SK-N-SH treated with all-trans-retinoic acid at 6 μM for 48 hours (cell line): ENCODE measurements around the gene VWA5B1.

ENCODE experiments used
- ATAC-seq: fragments of 200-7000 bp; cut with Tn5 transposase; 3 replicates; pipeline ENCODE4 v1.9.1; 2020; ENCODE audit warnings: mild to moderate bottlenecking, moderate library complexity
- ARNTL ChIP-seq: fragments of 450-650 bp; formaldehyde crosslinking; IDR thresholded peaks from 2 replicates; pipeline ENCODE4 v1.5.0; 2020; ENCODE audit warnings: low read depth, mild to moderate bottlenecking, moderate library complexity, borderline replicate concordance
- BACH2 ChIP-seq: fragments of 250-450 bp; sonication (Bioruptor Pico); IDR thresholded peaks from 2 replicates; pipeline ENCODE4 v1.9.0; 2021; ENCODE audit warnings: mild to moderate bottlenecking, borderline replicate concordance
- CREB5 ChIP-seq: fragments of 250-450 bp; sonication (Bioruptor Pico); IDR thresholded peaks from 2 replicates; pipeline ENCODE4 v1.5.1; 2020; ENCODE audit warnings: low read depth, mild to moderate bottlenecking, moderate library complexity
- CSDC2 ChIP-seq: fragments of 250-450 bp; sonication (Bioruptor Pico); IDR thresholded peaks from 2 replicates; pipeline ENCODE4 v1.5.0; 2020; ENCODE audit warnings: mild to moderate bottlenecking, moderate library complexity
- CSRNP3 ChIP-seq: fragments of 250-450 bp; sonication (Bioruptor Pico); IDR thresholded peaks from 2 replicates; pipeline ENCODE4 v1.5.1; 2021; ENCODE audit warnings: mild to moderate bottlenecking, moderate library complexity
- ESRRG ChIP-seq: fragments of 250-450 bp; sonication (Bioruptor Pico); IDR thresholded peaks from 2 replicates; pipeline ENCODE4 v1.6.1; 2021; ENCODE audit warnings: mild to moderate bottlenecking
- ISL1 ChIP-seq: fragments of 250-450 bp; sonication (Bioruptor Pico); IDR thresholded peaks from 2 replicates; pipeline ENCODE4 v2.1.2; 2022; ENCODE audit warnings: mild to moderate bottlenecking, moderate library complexity
- OSR1 ChIP-seq: fragments of 250-450 bp; sonication (Bioruptor Pico); IDR thresholded peaks from 2 replicates; pipeline ENCODE4 v1.8.0; 2022; ENCODE audit warnings: moderate library complexity, mild to moderate bottlenecking, inconsistent platforms
- POU6F1 ChIP-seq: fragments of 250-450 bp; sonication (Bioruptor Pico); IDR thresholded peaks from 2 replicates; pipeline ENCODE4 v1.8.0; 2021; ENCODE audit warnings: low read depth, mild to moderate bottlenecking, moderate library complexity, borderline replicate concordance
- PPARA ChIP-seq: fragments of 250-450 bp; sonication (Bioruptor Pico); IDR thresholded peaks from 2 replicates; pipeline ENCODE4 v1.5.0; 2020; ENCODE audit warnings: mild to moderate bottlenecking, borderline replicate concordance
- RARB ChIP-seq: fragments of 250-450 bp; sonication (Bioruptor Pico); IDR thresholded peaks from 2 replicates; pipeline ENCODE4 v1.8.0; 2021; ENCODE audit warnings: mild to moderate bottlenecking, moderate library complexity
- SNAI2 ChIP-seq: fragments of 250-450 bp; sonication (Bioruptor Pico); IDR thresholded peaks from 2 replicates; pipeline ENCODE4 v1.5.0; 2020; ENCODE audit warnings: mild to moderate bottlenecking, moderate library complexity
- TCF4 ChIP-seq: fragments of 250-450 bp; sonication (Bioruptor Pico); IDR thresholded peaks from 2 replicates; pipeline ENCODE4 v1.8.0; 2021; ENCODE audit warnings: mild to moderate bottlenecking, moderate library complexity, borderline replicate concordance
- TOX ChIP-seq: fragments of 250-450 bp; sonication (Bioruptor Pico); IDR thresholded peaks from 2 replicates; pipeline ENCODE4 v1.8.0; 2021; ENCODE audit warnings: mild to moderate bottlenecking, moderate library complexity, borderline replicate concordance
- TSHZ2 ChIP-seq: fragments of 250-450 bp; sonication (Bioruptor Pico); IDR thresholded peaks from 2 replicates; pipeline ENCODE4 v1.5.0; 2020; ENCODE audit warnings: mild to moderate bottlenecking, moderate library complexity
- ZC3H10 ChIP-seq: fragments of 250-450 bp; sonication (Bioruptor Pico); IDR thresholded peaks from 2 replicates; pipeline ENCODE4 v1.5.1; 2021; ENCODE audit warnings: mild to moderate bottlenecking, moderate library complexity
- ZFP3 ChIP-seq: fragments of 250-450 bp; sonication (Bioruptor Pico); IDR thresholded peaks from 2 replicates; pipeline ENCODE4 v1.5.0; 2020; ENCODE audit warnings: mild to moderate bottlenecking, moderate library complexity
- ZFP30 ChIP-seq: fragments of 450-650 bp; formaldehyde crosslinking; IDR thresholded peaks from 2 replicates; pipeline ENCODE4 v1.5.0; 2022; ENCODE audit warnings: mild to moderate bottlenecking, moderate library complexity
- ZNF565 ChIP-seq: fragments of 450-650 bp; formaldehyde crosslinking; conservative IDR thresholded peaks from 2 replicates; pipeline ENCODE4 v1.5.0; 2020; ENCODE audit warnings: low read depth, mild to moderate bottlenecking, moderate library complexity
- ZNF70 ChIP-seq: fragments of 450-650 bp; formaldehyde crosslinking; IDR thresholded peaks from 2 replicates; pipeline ENCODE4 v1.5.0; 2020; ENCODE audit warnings: mild to moderate bottlenecking, moderate library complexity
- ZNF8 ChIP-seq: fragments of 450-650 bp; formaldehyde crosslinking; IDR thresholded peaks from 2 replicates; pipeline ENCODE4 v1.5.0; 2020; ENCODE audit warnings: mild to moderate bottlenecking, moderate library complexity

The VWA5B1 gene

GRCh38 chr1:20371883-20372282 lies 81.2 kb downstream of the VWA5B1 start:
- no peak for ATAC-seq
- TF ChIP-seq RARB (CRISPR knock-in tag): no peak
- TF ChIP-seq SNAI2 (CRISPR knock-in tag): no peak
- no peak for TF ChIP-seq PPARA
- TF ChIP-seq ZFP3 (CRISPR knock-in tag): no peak
- no peak for TF ChIP-seq ESRRG (CRISPR knock-in tag)
- no peak for TF ChIP-seq CREB5 (CRISPR knock-in tag)
- TF ChIP-seq ZNF565 (CRISPR knock-in tag): no peak
- no peak for TF ChIP-seq ISL1
- no peak for TF ChIP-seq ZNF8 (CRISPR knock-in tag)
- no peak for TF ChIP-seq ZC3H10 (CRISPR knock-in tag)
- TF ChIP-seq TOX (CRISPR knock-in tag): no peak
- no peak for TF ChIP-seq POU6F1 (CRISPR knock-in tag)
- TF ChIP-seq BACH2 (CRISPR knock-in tag): no peak
- TF ChIP-seq ZFP30 (CRISPR knock-in tag): no peak
- no peak for TF ChIP-seq TSHZ2 (CRISPR knock-in tag)
- no peak for TF ChIP-seq OSR1 (CRISPR knock-in tag)
- TF ChIP-seq ARNTL: no peak
- TF ChIP-seq ZNF70 (CRISPR knock-in tag): no peak
- no peak for TF ChIP-seq TCF4
- no peak for TF ChIP-seq CSDC2 (CRISPR knock-in tag)
- TF ChIP-seq, all 23 proteins: peak for 0

- no peak for ATAC-seq
These were observed 82.0 kb downstream of the VWA5B1 start for GRCh38 chr1:20372676-20373075.

GRCh38 chr1:20373286-20373685 lies 82.6 kb downstream of the VWA5B1 start:
- TF ChIP-seq ZNF8 (CRISPR knock-in tag) (no peak), POU6F1 (CRISPR knock-in tag) (no peak), ARNTL (no peak), CSRNP3 (CRISPR knock-in tag) (no peak), ISL1 (no peak), TCF4 (no peak), OSR1 (CRISPR knock-in tag) (no peak), ESRRG (CRISPR knock-in tag) (no peak)

More at GRCh38 chr1:20372676-20373075, 82.0 kb downstream of the VWA5B1 start:
- no peak for TF ChIP-seq CSDC2 (CRISPR knock-in tag)
- TF ChIP-seq OSR1 (CRISPR knock-in tag): no peak
- no peak for TF ChIP-seq BACH2 (CRISPR knock-in tag)
- TF ChIP-seq TOX (CRISPR knock-in tag): no peak

More at GRCh38 chr1:20373286-20373685, 82.6 kb downstream of the VWA5B1 start:
- ATAC-seq: no peak
